ENCODE results near the gene MGMT.

The MGMT gene

GRCh38 chr10:129459762-129460539, 7.1 kb upstream of the MGMT start:
- DNase-seq: no peak

GRCh38 chr10:129462257-129462795, 4.7 kb upstream of the MGMT start:
- DNase-seq: no peak

- no peak for DNase-seq
These were observed 2.8 kb upstream of the MGMT start for GRCh38 chr10:129464251-129464650.

GRCh38 chr10:129465796-129466702, 992 bp upstream of the MGMT start:
- DNase-seq: no peak

- DNase-seq: no peak
These were observed 471 bp downstream of the MGMT start for GRCh38 chr10:129467359-129468064.

- no peak for DNase-seq
These were observed 1.1 kb downstream of the MGMT start for GRCh38 chr10:129468187-129468586.

GRCh38 chr10:129470103-129470851, 3.2 kb downstream of the MGMT start:
- no peak for DNase-seq

GRCh38 chr10:129471447-129472175, 4.6 kb downstream of the MGMT start:
- DNase-seq: no peak

GRCh38 chr10:129472696-129473555, 5.9 kb downstream of the MGMT start:
- DNase-seq: no peak

GRCh38 chr10:129474642-129475041, 7.6 kb downstream of the MGMT start:
- no peak for DNase-seq

GRCh38 chr10:129476431-129476830, 9.4 kb downstream of the MGMT start:
- DNase-seq: no peak

GRCh38 chr10:129477051-129477450, 10.0 kb downstream of the MGMT start:
- DNase-seq: no peak

- no peak for DNase-seq
These were observed 14.6 kb downstream of the MGMT start for GRCh38 chr10:129481641-129482040.

GRCh38 chr10:129483430-129484010, 16.5 kb downstream of the MGMT start:
- DNase-seq: no peak

- no peak for DNase-seq
These were observed 19.8 kb downstream of the MGMT start for GRCh38 chr10:129486805-129487204.

GRCh38 chr10:129491123-129491734, 24.2 kb downstream of the MGMT start:
- no peak for DNase-seq

GRCh38 chr10:129494176-129494575, 27.1 kb downstream of the MGMT start:
- no peak for DNase-seq

GRCh38 chr10:129494740-129495139, 27.7 kb downstream of the MGMT start:
- DNase-seq: no peak

GRCh38 chr10:129495256-129495655, 28.2 kb downstream of the MGMT start:
- DNase-seq: no peak

- DNase-seq: no peak
These were observed 28.7 kb downstream of the MGMT start for GRCh38 chr10:129495698-129496097.

Measured in stimulated activated CD4-positive, alpha-beta T cell treated with anti-CD3 and anti-CD28 coated beads, Interleukin-4, amount 100 ng/mL, for 4 hours (primary cell).